ES-I3 (cell line): ENCODE data around the gene KRTAP10-5.
"Not testable (repeated sequence)": the region's sequence is repeated elsewhere in the genome, so short reads cannot be mapped to it uniquely, and the experiment has no call there.

Source experiments
- H3K36me3 ChIP-seq: 2 replicates; pipeline ENCODE4 v1.6.1; 2013; ENCODE audit warnings: mild to moderate bottlenecking, low read length, control low read depth, moderate library complexity; ENCODE audit not compliant: insufficient read depth
- H3K4me1 ChIP-seq: 2 replicates; pipeline ENCODE4 v1.6.1; 2013; ENCODE audit warnings: mild to moderate bottlenecking, control low read depth, low read length; ENCODE audit not compliant: insufficient read depth
- H3K9ac ChIP-seq: 2 replicates; pipeline ENCODE4 v1.6.1; 2013; ENCODE audit warnings: low read depth, mild to moderate bottlenecking, low read length, moderate library complexity
- H3K9me3 ChIP-seq: 2 replicates; pipeline ENCODE4 v1.6.1; 2013; ENCODE audit warnings: mild to moderate bottlenecking, low read length, moderate library complexity; ENCODE audit not compliant: control insufficient read depth, insufficient read depth

KRTAP10-5 gene

DNA sequence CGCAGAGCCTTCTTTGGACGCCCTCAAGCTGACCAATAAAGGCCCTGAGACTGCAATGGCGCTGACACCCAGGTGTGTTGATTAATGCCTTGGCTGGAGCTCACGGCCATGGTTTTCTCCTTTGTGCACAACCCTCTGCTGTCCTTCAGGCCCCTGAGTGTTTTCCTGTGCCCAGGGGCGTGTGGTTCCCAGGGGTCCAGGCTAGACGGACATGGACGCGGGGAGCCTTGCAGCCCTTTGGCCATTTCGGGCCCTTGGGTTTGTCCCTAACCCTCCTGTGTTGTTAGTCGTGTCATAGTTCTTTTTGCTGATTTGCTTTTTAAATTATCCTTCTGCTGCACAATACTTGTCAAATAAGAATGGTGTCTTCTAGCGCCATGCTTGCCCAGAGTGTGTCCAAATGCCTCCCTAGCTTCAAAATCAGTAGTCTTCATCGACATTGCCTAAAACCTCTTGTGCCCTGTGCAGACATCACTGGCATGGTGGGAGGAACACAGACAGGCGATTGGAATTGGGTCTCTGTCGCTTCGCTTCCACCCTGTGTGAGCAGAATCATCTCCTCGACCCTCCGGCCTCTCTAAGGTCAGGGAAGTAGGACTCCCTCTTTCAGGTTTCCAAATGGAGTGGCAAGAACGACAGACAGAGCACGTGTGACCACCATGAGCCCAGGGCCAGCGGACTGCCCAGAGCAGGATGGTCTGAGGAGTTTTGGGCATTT is 4.9 kb downstream of the KRTAP10-5 start:
- Histone ChIP-seq H3K36me3 (no peaks in the 10 kb centered on the region), H3K9me3 (peaks cover 9% of the 10 kb centered on the region), H3K9ac (no peak overlapping the region), H3K4me1 (no peaks in the 10 kb centered on the region)

DNA sequence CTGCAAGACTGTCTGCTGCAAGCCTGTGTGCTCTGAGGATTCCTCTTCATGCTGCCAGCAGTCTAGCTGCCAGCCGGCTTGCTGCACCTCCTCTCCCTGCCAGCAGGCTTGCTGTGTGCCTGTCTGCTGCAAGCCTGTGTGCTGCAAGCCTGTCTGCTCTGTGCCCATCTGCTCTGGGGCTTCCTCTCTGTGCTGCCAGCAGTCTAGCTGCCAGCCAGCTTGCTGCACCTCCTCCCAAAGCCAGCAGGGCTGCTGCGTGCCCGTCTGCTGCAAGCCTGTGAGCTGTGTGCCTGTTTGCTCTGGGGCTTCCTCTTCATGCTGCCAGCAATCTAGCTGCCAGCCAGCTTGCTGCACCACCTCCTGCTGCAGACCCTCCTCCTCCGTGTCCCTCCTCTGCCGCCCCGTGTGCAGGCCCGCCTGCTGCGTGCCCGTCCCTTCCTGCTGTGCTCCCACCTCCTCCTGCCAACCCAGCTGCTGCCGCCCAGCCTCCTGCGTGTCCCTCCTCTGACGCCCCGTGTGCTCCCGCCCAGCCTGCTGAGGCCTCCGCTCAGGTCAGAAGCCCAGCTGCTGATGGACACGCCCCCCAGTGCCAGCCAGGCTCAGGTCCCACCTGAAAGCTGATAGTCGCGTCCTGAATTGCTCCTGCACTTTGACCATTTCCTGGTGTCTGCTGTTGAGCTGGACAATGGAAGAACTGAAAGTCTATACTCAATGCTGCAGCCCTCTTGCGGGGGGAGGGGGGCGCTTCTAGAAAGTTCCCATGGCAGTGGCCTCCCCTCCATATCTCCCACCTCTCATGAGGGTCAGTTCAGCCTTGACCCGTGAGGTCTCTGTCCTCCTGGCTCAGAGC is 5.7 kb downstream of the KRTAP10-5 start:
- Histone ChIP-seq H3K9ac (no peak overlapping the region), H3K4me1 (no peaks in the 10 kb centered on the region), H3K9me3 (peaks cover 9% of the 10 kb centered on the region), H3K36me3 (no peaks in the 10 kb centered on the region)

DNA sequence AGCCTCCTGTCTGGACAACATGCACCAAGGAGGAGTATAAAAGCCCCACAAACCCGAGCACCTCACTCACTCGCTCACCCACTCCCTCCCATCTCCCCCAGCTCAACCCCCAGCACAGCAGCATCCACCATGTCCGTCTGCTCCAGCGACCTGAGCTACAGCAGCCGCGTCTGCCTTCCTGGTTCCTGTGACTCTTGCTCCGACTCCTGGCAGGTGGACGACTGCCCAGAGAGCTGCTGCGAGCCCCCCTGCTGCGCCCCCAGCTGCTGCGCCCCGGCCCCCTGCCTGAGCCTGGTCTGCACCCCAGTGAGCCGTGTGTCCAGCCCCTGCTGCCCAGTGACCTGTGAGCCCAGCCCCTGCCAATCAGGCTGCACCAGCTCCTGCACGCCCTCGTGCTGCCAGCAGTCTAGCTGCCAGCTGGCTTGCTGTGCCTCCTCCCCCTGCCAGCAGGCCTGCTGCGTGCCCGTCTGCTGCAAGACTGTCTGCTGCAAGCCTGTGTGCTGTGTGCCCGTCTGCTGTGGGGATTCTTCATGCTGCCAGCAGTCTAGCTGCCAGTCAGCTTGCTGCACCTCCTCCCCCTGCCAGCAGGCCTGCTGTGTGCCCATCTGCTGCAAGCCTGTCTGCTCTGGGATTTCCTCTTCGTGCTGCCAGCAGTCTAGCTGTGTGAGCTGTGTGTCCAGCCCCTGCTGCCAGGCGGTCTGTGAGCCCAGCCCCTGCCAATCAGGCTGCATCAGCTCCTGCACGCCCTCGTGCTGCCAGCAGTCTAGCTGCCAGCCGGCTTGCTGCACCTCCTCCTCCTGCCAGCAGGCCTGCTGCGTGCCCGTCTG is 6.6 kb downstream of the KRTAP10-5 start, which contains the start of gene KRTAP10-4:
TSS of gene KRTAP10-4 (plus strand) at position 100 of the 827 bp plus-strand sequence. CDS start at position 130, 30 bp downstream.
- not testable (repeated sequence) for H3K36me3 ChIP-seq, H3K4me1 ChIP-seq, H3K9me3 ChIP-seq, H3K9ac ChIP-seq

DNA sequence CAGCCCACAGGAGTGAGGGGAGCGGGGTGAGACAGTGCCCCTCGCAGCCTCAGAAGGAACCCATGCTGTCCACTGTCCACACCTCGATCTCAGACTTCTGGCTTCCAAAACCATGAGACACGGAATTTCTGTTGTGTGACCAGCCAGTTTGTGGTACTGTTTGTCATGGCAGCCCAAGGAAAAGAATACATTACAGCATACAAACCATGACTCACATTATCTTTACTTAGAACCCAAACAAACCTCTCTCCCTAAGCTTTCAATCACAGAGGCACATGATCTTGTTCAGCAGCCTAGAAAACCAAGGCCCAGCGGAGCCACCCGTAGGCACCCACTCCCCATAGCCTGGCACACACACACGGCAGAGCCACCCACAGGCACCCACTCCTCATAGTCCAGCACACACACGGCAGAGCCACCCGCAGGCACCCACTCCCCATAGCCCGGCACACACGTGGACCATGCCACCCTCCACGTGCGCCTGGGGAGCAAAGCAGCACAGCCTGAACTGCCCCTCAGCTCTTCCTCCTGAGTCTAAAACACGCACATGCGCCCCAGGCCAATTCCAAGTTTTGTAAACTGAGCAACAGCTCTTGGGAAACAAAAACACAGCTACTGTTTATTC is 7.3 kb downstream of the KRTAP10-5 start:
- Histone ChIP-seq H3K4me1 (no peaks in the 10 kb centered on the region), H3K36me3 (no peaks in the 10 kb centered on the region), H3K9me3 (peaks cover 9% of the 10 kb centered on the region), H3K9ac (no peak overlapping the region)

DNA sequence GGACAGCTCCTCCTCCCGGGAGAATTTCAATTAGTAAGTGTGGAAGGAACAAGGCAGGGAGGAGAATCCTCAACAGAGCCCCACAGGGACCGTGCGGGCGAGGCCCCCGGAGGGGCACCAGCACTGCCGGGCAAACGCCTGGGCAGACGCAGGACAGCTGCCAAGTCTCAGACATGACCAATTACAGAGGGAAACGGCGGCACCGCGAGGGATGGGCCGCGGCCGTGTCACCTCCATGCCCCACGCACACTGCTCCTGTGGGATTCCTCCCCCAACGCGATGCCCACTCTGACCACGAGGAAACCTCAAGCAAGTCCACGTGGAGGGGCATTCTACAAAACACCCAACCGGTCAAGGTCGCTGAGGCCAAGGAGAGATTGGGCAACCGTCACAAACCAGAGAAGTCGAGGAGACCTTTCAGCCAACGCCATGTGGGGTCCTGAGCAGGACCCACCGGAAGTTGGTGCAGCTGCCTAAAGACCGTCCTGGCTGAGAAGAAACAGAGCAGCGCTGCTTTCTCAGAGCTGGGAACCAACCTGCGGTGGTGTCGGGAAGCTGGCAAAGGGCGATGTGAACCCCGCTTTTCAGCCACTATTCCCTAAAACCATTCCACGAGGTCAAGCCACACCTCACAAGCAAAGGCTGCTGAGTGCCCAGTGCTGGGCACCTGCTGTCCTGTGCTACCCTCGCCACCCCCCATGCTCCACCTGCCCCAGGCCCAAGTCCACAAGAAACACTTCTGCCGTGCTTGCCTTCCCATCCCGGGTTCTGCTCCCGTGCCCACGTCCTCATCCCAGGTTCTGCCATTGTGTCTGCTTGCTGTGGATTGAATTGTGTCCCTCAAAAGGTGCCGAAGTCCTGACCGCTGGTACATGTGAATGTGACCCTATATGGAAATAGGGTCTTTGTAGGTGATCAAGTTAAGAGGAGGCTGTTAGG is 8.3 kb downstream of the KRTAP10-5 start:
- Histone ChIP-seq H3K36me3 (no peaks in the 10 kb centered on the region), H3K9me3 (peaks cover 8% of the 10 kb centered on the region), H3K4me1 (no peaks in the 10 kb centered on the region), H3K9ac (no peak overlapping the region)

DNA sequence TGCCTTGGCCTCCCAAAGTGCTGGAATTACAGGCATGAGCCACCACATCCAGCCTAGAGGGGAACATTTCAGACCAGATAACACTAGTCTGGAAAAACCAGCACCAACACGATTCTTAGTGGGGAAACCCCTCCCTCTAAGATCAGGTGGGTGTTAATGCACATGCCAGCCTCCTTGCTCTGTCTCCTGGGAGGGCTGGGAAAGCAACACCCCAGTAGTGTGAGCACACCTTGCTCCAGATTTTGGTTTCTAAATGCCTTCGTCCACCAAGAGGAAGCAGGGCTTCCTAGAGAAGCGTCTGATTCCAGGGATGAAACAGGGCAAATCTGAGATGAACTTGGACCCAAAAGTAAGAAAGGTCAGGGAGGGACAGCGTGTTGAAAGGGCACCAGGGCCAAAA is 9.1 kb downstream of the KRTAP10-5 start:
- Histone ChIP-seq H3K9me3 (no peaks in the 10 kb centered on the region; the same call in 1 of the 2 replicates), H3K36me3 (no peaks in the 10 kb centered on the region), H3K4me1 (no peaks in the 10 kb centered on the region), H3K9ac (no peak overlapping the region)

DNA sequence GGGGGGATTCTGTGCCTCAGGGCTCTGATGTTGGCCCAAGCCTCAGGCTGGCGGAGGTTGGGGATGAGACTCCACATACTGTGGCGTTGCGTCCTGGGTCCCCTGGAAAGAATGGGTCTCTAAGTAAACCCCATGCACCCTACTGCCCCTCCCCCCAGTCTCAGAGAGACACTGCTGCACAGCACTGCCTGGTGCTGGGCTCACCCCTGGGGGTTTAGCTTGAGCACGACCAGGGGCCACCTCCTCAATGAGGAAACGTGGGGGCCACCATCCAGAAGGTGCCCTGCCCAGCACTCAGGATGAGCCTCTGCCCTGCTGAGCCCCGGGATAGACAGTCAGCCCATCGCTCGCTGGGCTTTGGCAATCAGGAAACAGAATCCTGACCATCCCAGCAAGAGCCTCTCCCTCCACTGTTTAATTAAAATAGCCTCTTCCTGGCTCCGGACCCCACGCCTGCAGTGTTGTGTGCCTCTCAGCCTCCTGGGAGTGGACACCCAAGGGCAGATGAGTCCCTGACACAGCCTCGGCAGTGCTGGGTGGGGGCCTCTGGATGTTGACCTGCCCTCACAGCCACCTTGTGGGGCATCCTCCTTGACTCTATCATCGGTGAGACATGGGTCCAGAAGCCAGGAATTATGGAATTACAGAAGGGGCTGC is 10.4 kb downstream of the KRTAP10-5 start:
- H3K9me3 ChIP-seq, result no peaks in the 10 kb centered on the region; the same call in 1 of the 2 replicates
- no peak overlapping the region for H3K9ac ChIP-seq
- H3K4me1 ChIP-seq, result no peaks in the 10 kb centered on the region
- no peaks in the 10 kb centered on the region for H3K36me3 ChIP-seq

DNA sequence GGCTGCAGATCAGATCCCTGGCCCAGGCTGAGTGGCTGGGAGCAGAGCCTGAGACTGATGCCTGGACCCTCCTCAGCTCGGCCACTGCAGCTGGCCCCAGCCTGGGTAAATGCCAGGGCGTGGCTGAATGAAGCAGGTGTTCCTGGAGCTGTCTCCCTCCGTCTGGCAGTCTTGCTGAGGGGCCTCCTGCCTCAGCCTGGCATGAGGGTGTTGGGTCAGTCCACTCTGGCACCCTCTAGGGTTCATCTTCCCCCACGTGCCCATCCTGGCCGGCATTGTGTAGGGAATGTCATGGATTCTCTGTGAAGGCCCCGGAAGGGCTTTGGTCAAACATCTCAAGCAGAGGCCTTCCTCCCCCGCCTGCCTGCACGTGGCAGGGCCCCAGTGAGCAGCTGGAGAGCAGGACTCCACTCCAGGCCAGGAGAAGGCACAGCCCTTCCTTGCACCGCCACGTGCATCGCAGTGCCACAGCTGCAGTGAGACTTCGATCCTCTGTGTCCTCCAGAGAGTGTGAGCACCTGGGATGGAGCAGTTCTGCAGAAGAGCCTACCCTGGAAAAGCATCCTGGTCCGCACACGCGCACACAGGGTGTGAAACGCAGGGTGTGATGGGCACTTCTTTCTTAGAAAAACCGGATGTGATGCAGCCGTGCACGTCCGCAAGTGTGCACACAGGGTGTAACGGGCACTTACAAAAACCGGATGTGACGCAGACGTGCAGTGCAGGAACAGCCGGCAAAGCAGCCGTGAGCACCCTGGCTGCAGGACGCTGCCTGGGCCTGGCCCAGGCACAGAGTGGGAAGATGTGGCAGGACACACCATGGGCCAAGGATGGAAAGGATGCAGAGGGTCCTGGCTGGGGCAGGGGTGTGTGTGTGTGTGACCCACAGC is 11.5 kb downstream of the KRTAP10-5 start:
- H3K9ac ChIP-seq, result no peak overlapping the region
- no peaks in the 10 kb centered on the region; the same call in 1 of the 2 replicates for H3K9me3 ChIP-seq
- H3K4me1 ChIP-seq, result no peaks in the 10 kb centered on the region
- H3K36me3 ChIP-seq, result no peaks in the 10 kb centered on the region

DNA sequence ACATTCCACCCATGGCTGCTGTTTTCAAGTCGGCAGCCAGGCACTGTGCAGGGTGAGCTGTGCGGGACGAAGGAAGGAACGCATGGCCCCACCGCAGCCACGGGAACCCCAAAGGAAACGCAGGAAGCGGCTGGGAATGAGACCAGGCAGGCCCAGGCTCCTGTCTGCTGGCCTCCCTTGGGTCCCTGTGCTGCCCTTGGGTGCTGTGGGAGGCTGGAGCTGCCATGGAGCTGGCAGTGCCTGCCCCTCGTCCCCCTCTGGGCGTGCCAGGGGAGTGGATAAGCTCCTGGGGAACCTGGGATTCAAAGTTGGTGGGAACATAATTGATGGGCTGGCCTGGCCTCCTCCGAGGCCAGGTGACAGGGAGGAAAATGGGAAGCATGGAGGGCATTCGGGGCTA is 12.1 kb downstream of the KRTAP10-5 start:
- H3K4me1 ChIP-seq, result no peaks in the 10 kb centered on the region
- H3K9ac ChIP-seq, result no peak overlapping the region
- no peaks in the 10 kb centered on the region; the same call in 1 of the 2 replicates for H3K9me3 ChIP-seq
- H3K36me3 ChIP-seq, result no peaks in the 10 kb centered on the region

DNA sequence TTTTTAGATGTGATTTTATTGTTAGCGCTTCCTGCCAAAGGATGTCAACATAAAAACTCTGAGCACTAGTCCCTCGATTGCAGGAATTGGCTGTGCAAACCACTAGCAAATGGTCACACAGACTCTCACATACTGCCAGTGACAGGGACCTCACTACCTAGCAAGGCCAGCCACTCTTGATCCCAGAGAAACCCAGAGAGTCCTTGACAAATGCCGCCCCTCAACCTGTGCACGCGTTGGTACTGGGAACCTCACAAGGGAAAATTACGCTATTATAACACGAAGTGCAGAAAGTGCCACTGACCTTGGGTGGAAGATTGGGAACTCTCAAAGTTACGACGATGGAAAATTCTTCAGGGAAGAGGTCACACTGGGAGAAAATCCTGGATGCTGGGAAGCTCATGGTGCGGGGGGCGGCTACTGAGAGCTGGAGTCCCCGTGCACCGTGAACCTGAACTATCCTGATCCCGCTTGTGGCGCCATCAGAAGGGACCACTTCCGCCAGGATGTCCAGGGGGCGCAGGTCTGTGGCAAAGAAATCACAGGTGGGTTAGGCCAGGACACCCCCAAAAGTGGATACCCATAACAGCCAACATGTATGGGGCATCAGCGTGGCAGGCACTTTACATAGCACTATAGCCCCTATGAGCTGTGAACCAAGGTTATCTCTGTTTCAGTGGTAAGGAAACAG is 12.8 kb downstream of the KRTAP10-5 start:
- Histone ChIP-seq H3K36me3 (no peaks in the 10 kb centered on the region), H3K9me3 (no peaks in the 10 kb centered on the region; the same call in 1 of the 2 replicates), H3K4me1 (no peaks in the 10 kb centered on the region), H3K9ac (no peak overlapping the region)

DNA sequence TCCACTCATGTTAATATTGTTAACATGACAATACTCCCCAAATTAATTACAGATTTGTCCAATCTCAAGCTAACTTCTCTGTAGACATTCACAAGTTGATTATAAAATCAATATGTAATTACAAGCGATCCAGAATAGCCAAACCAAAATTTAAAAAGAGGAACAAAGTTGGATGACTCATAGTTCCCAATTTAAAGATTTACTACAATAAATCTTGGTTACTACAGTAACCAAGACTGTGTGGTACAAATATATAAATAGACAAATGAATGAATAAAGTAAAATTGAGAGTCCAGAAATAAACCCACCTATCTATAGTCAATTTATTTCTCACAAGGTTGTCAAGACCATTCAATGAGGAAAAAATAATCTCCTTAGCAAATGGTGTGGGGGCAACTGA is 14.0 kb downstream of the KRTAP10-5 start:
- no peak overlapping the region for H3K9ac ChIP-seq
- no peaks in the 10 kb centered on the region for H3K4me1 ChIP-seq
- no peaks in the 10 kb centered on the region for H3K9me3 ChIP-seq
- H3K36me3 ChIP-seq, result no peaks in the 10 kb centered on the region
